GM11168 (cell line): ENCODE measurements around the gene TCF7L1.

Source experiments
- in situ Hi-C: fragments of 300-500 bp; cut with MboI; formaldehyde crosslinking; loops from one replicate; pipeline ENCODE4 v1.12.0; 2022; ENCODE audit warnings: low sequenced_read_pairs; ENCODE audit not compliant: unreplicated experiment

TCF7L1 gene

GRCh38 chr2:85180322-85181133 is 47.3 kb downstream of the TCF7L1 start:
- in situ Hi-C loops, result no loop called here

GRCh38 chr2:85181134-85181631 is 48.0 kb downstream of the TCF7L1 start:
- in situ Hi-C loops, result no loop called here

DNA sequence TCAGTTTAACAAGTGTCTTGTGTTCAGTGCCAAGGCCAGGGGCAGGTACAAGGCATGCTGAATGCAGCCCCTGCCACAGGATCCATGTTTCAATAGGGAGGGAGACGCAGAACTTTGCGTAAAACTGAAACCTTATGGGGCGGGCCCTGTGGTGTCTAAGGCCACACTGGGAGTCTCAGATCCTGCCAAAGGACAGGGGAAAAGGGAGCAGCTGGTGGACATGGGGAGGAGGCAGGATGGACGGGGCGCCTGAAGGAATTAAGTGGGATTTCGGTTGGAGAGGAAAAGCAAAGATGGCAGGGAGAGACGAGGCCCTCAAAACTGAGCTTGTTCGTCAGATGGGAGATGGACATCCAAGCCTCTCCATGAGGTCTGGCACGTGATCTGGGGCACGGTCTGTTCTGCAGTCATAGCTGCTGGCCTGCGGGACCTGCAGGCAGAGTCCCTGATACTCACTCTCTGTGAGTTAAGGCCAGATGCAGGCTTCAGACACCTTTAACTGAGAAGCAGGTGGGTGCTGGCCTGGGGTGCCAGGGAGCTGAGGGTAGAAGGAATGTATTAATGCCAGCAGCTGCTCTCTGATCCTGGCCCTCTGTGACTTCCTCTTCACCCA is 48.8 kb downstream of the TCF7L1 start:
- in situ Hi-C loops, result no loop called here

DNA sequence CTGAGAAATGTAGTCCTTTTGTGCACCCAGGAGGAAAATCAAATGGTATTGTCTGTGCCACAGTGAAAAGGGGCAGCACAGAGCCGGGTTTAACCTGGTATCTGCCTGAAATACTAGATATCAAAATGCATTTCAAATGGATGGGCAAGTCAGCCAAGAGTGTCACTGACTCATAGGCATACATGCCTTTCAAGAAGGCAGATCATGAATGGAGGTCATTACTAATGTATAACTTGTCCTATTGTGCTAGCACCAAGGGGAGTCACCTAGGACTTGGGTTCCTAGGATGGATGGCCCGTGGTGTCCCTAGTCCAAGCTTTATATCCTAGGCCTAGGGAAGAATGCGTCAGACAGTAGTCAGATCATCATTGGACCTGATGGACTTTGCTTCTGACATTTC is 49.9 kb downstream of the TCF7L1 start:
- in situ Hi-C loops, result no loop called here

GRCh38 chr2:85183479-85183878 is 50.3 kb downstream of the TCF7L1 start:
- in situ Hi-C loops, result no loop called here

DNA sequence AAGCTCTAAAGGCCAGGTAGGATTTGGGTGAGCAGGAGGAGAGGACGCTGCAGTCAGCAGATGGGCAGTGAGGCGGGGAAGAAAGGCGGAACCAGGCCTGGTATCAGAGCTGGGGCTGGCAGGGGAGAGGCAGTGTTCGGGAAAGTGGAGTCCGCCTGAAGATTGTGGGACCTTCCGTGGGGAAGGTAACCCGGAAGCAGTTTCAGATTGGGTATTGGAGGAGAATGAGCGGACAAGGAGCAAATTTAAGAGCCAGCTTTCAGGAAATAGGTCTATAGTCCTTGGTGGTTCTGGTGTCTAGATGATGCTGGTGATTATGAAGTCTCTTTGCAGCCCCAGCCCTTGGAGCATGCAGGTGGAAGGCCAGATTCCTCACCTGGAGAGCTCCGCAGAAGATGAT is 51.0 kb downstream of the TCF7L1 start:
- in situ Hi-C loops, result no loop called here

- in situ Hi-C loops, result no loop called here
Measured at GRCh38 chr2:85184990-85185389, 51.8 kb downstream of the TCF7L1 start.

GRCh38 chr2:85185431-85185940 is 52.3 kb downstream of the TCF7L1 start:
- in situ Hi-C loops, result no loop called here

DNA sequence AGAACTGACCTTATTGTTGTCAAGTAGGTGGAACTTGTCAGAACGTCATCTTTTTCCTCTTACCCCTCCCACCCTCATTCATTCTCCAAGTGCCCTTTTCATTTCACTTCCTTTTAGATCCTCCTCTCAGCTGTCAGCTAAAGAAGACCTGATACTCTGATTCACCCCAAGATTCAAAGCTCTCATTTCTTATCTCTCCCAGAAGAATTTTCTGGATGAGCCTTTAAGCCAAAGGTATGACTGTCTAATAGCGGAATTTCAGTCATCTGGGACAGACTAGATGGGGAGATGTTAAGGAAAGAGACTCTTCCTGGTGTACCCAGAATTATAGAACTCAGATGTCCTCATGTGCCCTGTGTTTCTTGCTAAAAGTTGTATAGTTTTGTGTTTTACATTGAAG is 53.9 kb downstream of the TCF7L1 start:
- in situ Hi-C loops, result no loop called here

GRCh38 chr2:85188852-85189251 is 55.7 kb downstream of the TCF7L1 start:
- in situ Hi-C loops, result no loop called here

DNA sequence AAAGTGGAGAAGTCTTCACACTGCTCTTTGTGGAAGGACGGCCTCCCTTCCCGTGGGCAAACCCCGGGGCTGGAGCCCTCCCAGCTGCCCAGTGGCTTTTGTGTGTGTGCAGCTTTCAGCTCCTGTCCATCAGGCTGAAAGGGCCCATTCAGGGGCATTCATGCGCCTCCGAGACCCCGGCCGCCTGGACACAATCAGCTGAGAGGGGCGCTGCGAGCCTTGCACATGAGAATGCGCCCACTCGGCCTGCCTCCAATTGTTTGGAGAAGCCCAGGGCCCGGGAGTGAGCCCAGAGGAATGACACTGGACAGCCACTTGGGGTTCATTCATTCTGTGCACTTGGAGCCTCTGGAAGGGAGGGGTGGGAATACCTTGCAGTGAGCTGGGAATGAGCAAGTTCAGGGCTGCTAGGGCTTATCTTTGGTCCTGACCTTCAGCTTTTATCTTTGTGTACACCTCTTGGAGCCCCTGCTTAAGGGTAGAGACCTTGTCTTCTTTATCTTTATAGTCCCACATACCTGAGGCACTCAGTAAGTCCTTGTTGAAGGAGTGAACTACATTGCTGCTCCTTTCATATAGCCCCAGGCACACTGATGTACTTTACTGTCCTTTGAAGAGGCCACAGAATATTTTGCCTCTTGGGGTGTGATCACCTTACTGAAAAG is 56.5 kb downstream of the TCF7L1 start:
- in situ Hi-C loops, result no loop called here

GRCh38 chr2:85191157-85191556 is 58.0 kb downstream of the TCF7L1 start:
- in situ Hi-C loops, result no loop called here

DNA sequence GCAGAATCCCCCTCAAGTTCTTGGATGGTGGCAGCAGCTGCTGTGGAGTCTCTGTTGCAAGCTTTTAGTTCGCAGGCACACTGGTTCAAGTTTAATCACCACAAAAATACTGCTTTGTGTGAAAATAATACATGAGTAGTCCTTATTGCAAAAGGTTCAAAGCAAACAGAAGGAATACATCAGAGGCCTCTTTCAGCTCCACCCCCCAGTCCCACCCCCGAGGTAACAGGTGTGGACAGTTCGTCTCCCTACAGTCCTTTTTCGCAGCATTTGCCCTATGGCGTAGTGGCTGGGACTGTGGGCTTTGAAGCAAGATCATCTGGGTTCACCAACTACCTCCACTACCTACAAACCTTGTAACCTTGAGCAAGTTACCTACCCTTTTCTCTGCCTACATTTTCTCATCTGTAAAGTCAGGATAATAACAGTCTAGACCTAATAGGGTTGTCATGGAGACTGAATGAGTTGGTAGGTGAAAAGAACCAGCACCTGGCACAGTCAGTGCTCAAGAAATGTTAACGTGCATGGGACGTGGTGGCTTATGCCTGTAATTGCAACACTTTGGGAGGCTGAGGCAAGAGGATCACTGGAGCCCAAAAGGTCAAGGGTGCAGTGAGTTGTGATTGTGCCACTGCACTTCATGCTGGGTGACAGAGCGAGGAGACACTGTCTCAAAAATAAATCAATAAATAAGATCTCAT is 61.7 kb downstream of the TCF7L1 start:
- in situ Hi-C loops, result no loop called here

- in situ Hi-C loops, result no loop called here
Measured at GRCh38 chr2:85195956-85196355, 62.8 kb downstream of the TCF7L1 start.

GRCh38 chr2:85199698-85200097 is 66.5 kb downstream of the TCF7L1 start:
- in situ Hi-C loops, result no loop called here

DNA sequence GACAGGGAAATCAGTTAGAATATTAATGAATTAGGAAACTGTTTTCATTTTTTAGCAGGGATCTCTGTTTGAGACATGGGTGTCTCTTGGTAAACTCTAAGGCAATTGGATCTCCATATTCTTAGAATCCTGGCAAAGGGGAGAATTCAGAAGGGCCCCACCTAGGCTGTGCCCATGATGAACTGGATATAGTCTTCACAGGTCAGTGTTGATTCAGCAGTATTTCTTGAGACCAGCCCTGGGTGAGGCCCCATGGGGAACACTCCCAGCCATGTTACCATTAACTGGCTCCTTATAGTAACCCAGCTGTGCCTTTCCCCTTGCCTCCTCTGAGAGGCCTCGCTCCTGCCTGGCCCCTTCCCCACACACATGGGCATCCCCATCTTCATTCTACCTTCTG is 76.7 kb downstream of the TCF7L1 start:
- in situ Hi-C loops, result loop anchor here (10.0 kb wide), 1 partner anchor 995 kb away; no protein-coding TSS in a partner anchor

DNA sequence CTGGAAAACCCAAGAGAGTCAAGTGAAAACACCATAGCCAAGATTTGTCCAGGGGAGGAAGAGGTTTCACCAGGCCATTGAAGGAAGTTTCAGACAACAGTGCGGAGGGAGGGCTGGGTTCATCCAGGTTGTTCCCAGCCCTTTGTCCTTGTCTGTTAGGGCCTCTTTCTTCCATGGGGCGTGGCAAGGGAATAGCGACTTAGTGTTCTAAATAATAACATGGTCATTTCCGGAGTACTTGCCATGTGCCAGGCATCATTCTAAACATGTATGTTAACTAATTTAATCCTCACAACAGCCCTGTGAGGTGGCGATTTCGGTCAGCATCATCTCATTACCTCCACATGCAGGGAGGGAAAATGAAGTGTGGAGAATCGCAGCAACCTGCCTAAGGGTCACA is 77.3 kb downstream of the TCF7L1 start:
- in situ Hi-C loops, result loop anchor here (10.0 kb wide), 1 partner anchor 994 kb away; no protein-coding TSS in a partner anchor

DNA sequence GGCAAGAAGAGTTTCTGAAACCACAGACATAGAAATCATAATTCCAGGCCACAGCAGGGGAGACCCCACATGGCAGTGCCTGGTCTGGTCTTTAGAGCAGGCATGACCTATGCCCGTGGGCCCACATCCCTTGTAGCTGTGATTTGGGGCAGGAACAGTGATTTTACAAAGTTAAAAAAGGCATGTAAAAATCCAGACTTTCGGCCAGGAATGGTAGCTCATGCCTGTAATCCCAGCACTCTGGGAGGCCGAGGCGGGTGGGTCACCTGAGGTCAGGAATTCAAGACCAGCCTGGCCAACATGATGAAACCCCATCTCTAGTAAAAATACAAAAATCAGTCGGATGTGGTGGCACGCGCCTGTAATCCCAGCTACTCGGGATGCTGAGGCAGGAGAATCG is 78.4 kb downstream of the TCF7L1 start:
- in situ Hi-C loops, result loop anchor here (10.0 kb wide), 1 partner anchor 993 kb away; no protein-coding TSS in a partner anchor

DNA sequence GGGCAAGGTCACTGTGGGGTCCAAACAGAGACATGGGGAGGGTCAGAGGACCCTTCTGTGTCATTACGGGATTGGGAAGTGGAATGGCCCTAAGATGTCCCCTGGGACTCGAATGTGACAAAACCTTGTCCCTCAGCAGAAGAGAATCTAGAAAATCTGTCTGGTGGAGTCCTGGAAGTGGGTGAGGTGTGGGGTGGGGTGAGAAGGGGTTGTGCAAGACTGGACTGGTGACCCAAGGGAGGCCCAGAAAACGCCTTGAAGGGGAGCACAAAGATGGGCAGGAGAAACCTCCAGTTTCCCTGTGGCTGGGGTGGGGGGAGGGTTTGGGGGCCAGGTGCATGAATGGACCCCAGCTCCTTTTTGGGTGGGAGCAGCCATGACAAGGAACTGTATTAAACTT is 79.6 kb downstream of the TCF7L1 start:
- in situ Hi-C loops, result loop anchor here (10.0 kb wide), 1 partner anchor 992 kb away; no protein-coding TSS in a partner anchor

GRCh38 chr2:85213404-85213803 is 80.2 kb downstream of the TCF7L1 start:
- in situ Hi-C loops, result loop anchor here (10.0 kb wide), 1 partner anchor 991 kb away; no protein-coding TSS in a partner anchor
